ENCODE results near the gene RAB7B. TPM values are rescaled to one million over a fixed set of nuclear protein-coding genes. Genes with fewer than 3 reads are reported as not detected.

The RAB7B gene
- total and polyA plus RNA-seq, 12 donors: 0.17 to 3.5 (median 0.82) TPM

DNA sequence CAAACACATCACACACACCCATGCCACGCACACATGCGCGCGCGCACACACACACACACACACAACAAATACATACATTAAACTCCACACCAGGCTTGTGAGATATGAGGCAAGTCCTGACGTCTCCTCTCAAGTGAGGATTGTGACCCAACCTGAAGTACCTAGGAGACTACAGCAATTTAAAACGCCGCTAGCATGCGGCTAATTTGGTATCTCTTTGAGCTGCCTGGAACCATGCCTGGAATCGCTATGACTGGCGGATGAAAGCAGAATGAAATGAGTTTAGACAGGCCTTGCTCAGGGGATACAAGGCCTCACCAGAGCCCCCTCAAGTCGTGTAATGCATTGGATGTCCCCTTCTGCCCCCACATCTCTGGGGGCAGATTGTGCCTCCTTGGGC, 1.6 kb upstream of the RAB7B start:
- Histone ChIP-seq H3K27me3 (no peaks in the 10 kb centered on the region), H3K27ac (no peak overlapping the region), H3K36me3 (replicated peaks in 1 of 2) (no peaks in the 10 kb centered on the region), H3K4me3 (no peak overlapping the region), H3K4me1 (replicated peaks in 1 of 2) (peaks cover 0 to 14% of the 10 kb centered on the region in 2 donors), H3K9me3 (replicated peaks in 1 of 3) (no peaks in the 10 kb centered on the region)
- no peak for TF ChIP-seq POLR2A (IDR thresholded peaks at IDR 0.05)
- TF ChIP-seq, protein P1, sequence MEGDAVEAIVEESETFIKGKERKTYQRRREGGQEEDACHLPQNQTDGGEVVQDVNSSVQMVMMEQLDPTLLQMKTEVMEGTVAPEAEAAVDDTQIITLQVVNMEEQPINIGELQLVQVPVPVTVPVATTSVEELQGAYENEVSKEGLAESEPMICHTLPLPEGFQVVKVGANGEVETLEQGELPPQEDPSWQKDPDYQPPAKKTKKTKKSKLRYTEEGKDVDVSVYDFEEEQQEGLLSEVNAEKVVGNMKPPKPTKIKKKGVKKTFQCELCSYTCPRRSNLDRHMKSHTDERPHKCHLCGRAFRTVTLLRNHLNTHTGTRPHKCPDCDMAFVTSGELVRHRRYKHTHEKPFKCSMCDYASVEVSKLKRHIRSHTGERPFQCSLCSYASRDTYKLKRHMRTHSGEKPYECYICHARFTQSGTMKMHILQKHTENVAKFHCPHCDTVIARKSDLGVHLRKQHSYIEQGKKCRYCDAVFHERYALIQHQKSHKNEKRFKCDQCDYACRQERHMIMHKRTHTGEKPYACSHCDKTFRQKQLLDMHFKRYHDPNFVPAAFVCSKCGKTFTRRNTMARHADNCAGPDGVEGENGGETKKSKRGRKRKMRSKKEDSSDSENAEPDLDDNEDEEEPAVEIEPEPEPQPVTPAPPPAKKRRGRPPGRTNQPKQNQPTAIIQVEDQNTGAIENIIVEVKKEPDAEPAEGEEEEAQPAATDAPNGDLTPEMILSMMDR (IDR thresholded peaks at IDR 0.05): no peak
- 81 to 87% (median 85%) methylated on average over 11 to 12 of the region's 12 CpGs for WGBS, 4 donors
- intact Hi-C loops (cut with DNase I): no loop called here
- no peak for DNase-seq

DNA sequence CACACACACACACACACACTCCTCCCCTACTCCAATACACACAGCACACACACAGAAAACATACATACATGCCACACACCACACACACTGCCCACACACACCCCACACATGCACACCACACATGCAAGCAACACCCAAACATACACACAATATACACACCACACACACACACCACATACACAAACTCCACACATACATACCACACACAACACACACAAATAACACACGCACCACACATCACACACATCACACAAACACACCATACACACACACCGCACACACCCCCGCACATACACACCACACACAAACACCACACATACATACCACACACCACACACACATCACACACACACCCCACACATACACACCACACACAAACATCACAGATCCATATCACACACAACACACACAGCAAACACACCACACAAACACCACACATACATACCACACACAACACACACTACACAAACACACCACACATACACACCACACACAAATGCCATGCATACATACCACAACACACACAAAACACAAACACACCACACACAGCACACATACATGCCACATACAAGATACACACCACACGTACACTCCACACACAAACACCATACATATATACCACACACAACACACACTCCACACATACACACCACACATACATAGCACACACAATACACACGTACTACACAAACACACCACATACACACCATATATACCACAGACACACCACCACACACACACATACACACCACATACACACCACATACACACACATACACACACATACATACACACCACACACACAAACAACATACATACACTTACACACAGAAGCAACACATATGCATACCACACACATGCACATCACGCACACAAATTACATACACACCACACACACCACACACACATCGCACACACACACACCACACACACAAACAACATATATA, 932 bp upstream of the RAB7B start:
- Histone ChIP-seq H3K27me3 (no peaks in the 10 kb centered on the region), H3K27ac (peak overlapping the region in 1 of 5 donors; percentile 20), H3K4me1 (replicated peaks in 1 of 2) (peaks cover 0 to 14% of the 10 kb centered on the region in 2 donors), H3K4me3 (no peak overlapping the region), H3K9me3 (replicated peaks in 1 of 3) (no peaks in the 10 kb centered on the region), H3K36me3 (replicated peaks in 1 of 2) (no peaks in the 10 kb centered on the region)
- WGBS, 4 donors: 90 to 94% (median 93%) methylated on average over 7 of the region's 7 CpGs
- no peak for TF ChIP-seq POLR2A (IDR thresholded peaks at IDR 0.05)
- TF ChIP-seq, protein P1 (IDR thresholded peaks at IDR 0.05): no peak
- intact Hi-C loops (cut with DNase I): no loop called here
- DNase-seq: no peak

DNA sequence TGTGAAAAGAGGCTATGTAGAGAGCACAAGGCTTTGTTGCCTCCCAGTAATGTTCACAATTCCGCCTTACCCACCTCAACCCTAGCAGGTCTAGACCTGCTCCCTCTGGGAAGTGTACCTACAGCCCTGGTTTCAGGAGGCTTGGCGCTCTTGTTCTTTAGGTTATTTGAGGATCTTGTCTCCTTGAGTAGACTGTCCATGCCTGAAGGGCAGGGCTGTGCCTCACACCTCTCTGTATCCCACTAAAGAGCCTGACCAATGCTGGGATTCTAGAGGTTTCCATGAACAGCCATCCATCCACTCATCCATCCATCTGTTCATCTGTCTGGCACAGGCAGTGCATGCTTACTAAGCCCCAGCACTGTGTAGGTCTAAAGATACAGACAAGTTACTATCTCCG, 1.0 kb downstream of the RAB7B start:
- TF ChIP-seq, protein P1 (IDR thresholded peaks at IDR 0.05): no peak
- TF ChIP-seq POLR2A (IDR thresholded peaks at IDR 0.05): no peak
- 85 to 97% (median 92%) methylated on average over 3 of the region's 3 CpGs for WGBS, 4 donors
- H3K36me3 ChIP-seq (replicated peaks in 1 of 2): no peaks in the 10 kb centered on the region
- no peaks in the 10 kb centered on the region for H3K9me3 ChIP-seq (replicated peaks in 1 of 3)
- DNase-seq: peak in 1 of 7 donors; percentile 38
- H3K4me3 ChIP-seq: no peak overlapping the region
- intact Hi-C loops (cut with DNase I): no loop called here
- H3K27ac ChIP-seq: no peak overlapping the region
- peaks cover 0 to 14% of the 10 kb centered on the region in 2 donors for H3K4me1 ChIP-seq (replicated peaks in 1 of 2)
- no peaks in the 10 kb centered on the region for H3K27me3 ChIP-seq

DNA sequence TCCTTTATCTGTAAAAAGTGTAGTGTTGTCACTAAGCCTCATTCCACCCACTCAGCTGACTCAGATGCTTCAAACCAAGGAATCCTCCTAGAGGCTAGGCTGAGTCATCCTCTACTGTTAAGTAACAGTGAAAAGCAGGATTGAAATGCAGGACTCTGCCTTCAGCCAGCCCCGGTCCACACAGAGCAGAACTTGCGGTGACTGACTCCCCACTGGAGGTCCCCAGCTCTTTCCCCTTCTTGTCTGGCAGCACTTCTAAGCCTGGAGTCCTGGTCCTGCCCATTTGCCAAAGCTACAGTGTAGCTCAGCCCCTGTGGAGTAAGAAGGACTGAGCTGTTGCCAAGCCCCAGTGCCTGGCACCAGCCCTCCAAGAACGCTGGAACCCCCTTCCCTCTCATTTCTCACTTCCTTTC, 1.7 kb downstream of the RAB7B start:
- H3K27ac ChIP-seq: peak overlapping the region in 2 of 5 donors; percentile 30
- no peak overlapping the region for H3K4me3 ChIP-seq
- peaks cover 0 to 14% of the 10 kb centered on the region in 2 donors for H3K4me1 ChIP-seq (replicated peaks in 1 of 2)
- peak in 6 of 7 donors; percentile 61 to 71 (median 66) for DNase-seq
- intact Hi-C loops (cut with DNase I): no loop called here
- 0 to 25% (median 23%) methylated on average over 2 to 3 of the region's 3 CpGs for WGBS, 4 donors
- H3K9me3 ChIP-seq (replicated peaks in 1 of 3): no peaks in the 10 kb centered on the region
- no peaks in the 10 kb centered on the region for H3K27me3 ChIP-seq
- TF ChIP-seq, protein P1 (IDR thresholded peaks at IDR 0.05): no peak
- no peak for TF ChIP-seq POLR2A (IDR thresholded peaks at IDR 0.05)
- no peaks in the 10 kb centered on the region for H3K36me3 ChIP-seq (replicated peaks in 1 of 2)
